HepG2 (cell line): ENCODE results near the gene TOE1. TPM values are rescaled to one million over a fixed set of nuclear protein-coding genes. Genes with fewer than 3 reads are reported as not detected.

ENCODE experiments used
- NCOA5 ChIP-seq: sonication (generic); formaldehyde crosslinking; IDR thresholded peaks from 2 replicates; pipeline ENCODE4 v1.4.0; 2020; ENCODE audit warnings: missing genetic modification reagents
- PPARG ChIP-seq: conservative IDR thresholded peaks from 2 replicates; pipeline ENCODE4 v1.6.1; 2016; ENCODE audit warnings: missing biosample characterization, missing genetic modification reagents
- RBM39 ChIP-seq: fragments of 200-400 bp; formaldehyde crosslinking; IDR thresholded peaks from one replicate; pipeline ENCODE4 v1.6.1; 2018; ENCODE audit warnings: antibody characterized with exemption, mild to moderate bottlenecking, low read depth, low read length; ENCODE audit not compliant: poor library complexity, severe bottlenecking
- SMARCC2 ChIP-seq: fragments of 450-650 bp; IDR thresholded peaks from 2 replicates; pipeline ENCODE4 v1.6.1; 2017; ENCODE audit warnings: antibody characterized with exemption, mild to moderate bottlenecking
- TBX3 ChIP-seq: fragments of 450-650 bp; IDR thresholded peaks from 2 replicates; pipeline ENCODE4 v1.6.1; 2017; ENCODE audit warnings: antibody characterized with exemption, mild to moderate bottlenecking, inconsistent platforms, borderline replicate concordance
- TCF7L2 ChIP-seq: IDR thresholded peaks from 2 replicates; pipeline ENCODE4 v1.6.1; 2011; ENCODE audit warnings: mild to moderate bottlenecking, low read depth, low read length, moderate library complexity
- ZNF496 ChIP-seq: sonication (generic); formaldehyde crosslinking; IDR thresholded peaks from 2 replicates; pipeline ENCODE4 v1.8.1; 2023; ENCODE audit warnings: mild to moderate bottlenecking, moderate library complexity, missing genetic modification reagents; ENCODE audit not compliant: insufficient replicate concordance
- ZNF737 ChIP-seq: sonication (generic); formaldehyde crosslinking; IDR thresholded peaks from 2 replicates; pipeline ENCODE4 v1.5.0; 2020; ENCODE audit warnings: missing genetic modification reagents, mild to moderate bottlenecking, borderline replicate concordance
- polyA plus RNA-seq, 8 experiments: library from polyadenylated mRNA; depleted of rRNA in 3 of 8; stranded (reverse) in 7 of 8; unstranded in 1 of 8; fragments of >200 nt; fragmentation: Illumina TruSeq in 4 of 8; extraction: Trizol in 4 of 8; gene quantifications; 2 replicates each; pipeline versions ENCODE4 v1.2.1 to v1.2.3, GENCODE V29; 2011 to 2016; ENCODE audit warnings: low read depth in 4 of 8, missing spikeins in 1 of 8, mixed read lengths in 1 of 8; ENCODE audit not compliant: insufficient read depth in 1 of 8
- total RNA-seq, 5 experiments: library from RNA; depleted of rRNA; stranded (reverse); fragments of >200 nt; fragmentation: Illumina TruSeq; extraction: Trizol; gene quantifications; 2 replicates each; pipeline ENCODE4 v1.2.3, GENCODE V29; 2016; ENCODE audit warnings: low read depth in 1 of 5
- TF ChIP-seq, protein P1 (sequence below): sonication (generic); formaldehyde crosslinking; IDR thresholded peaks from 2 replicates; pipeline ENCODE4 v1.5.0; 2020; ENCODE audit warnings: mild to moderate bottlenecking, missing genetic modification reagents
- TF ChIP-seq, protein P2 (sequence below): IDR thresholded peaks from 2 replicates; pipeline ENCODE4 v1.6.1; 2018; ENCODE audit warnings: missing genetic modification reagents
- TF ChIP-seq, protein P3 (sequence below): sonication (generic); formaldehyde crosslinking; IDR thresholded peaks from 2 replicates; pipeline ENCODE4 v1.4.0; 2020; ENCODE audit warnings: missing genetic modification reagents, borderline replicate concordance
- TF ChIP-seq, protein P4 (sequence below): sonication (generic); formaldehyde crosslinking; IDR thresholded peaks from 2 replicates; pipeline ENCODE4 v1.4.0; 2020; ENCODE audit warnings: missing genetic modification reagents
- TF ChIP-seq, protein P5 (sequence below): sonication (generic); formaldehyde crosslinking; IDR thresholded peaks from 2 replicates; pipeline ENCODE4 v1.8.0; 2022; ENCODE audit warnings: missing genetic modification reagents, low read depth, mild to moderate bottlenecking, borderline replicate concordance
- TF ChIP-seq, protein P6 (sequence below): sonication (generic); formaldehyde crosslinking; IDR thresholded peaks from 2 replicates; pipeline ENCODE4 v1.4.0; 2020; ENCODE audit warnings: missing genetic modification reagents
- TF ChIP-seq, protein P7 (sequence below): sonication (generic); formaldehyde crosslinking; IDR thresholded peaks from 2 replicates; pipeline ENCODE4 v1.4.0; 2020; ENCODE audit warnings: missing genetic modification reagents

Gene TOE1
- total and polyA plus RNA-seq, 2 of the 13 experiments (the other 11 are each of a cell fraction or from before 2014, with no cell fraction given), result 14.1 to 19.0 TPM

DNA sequence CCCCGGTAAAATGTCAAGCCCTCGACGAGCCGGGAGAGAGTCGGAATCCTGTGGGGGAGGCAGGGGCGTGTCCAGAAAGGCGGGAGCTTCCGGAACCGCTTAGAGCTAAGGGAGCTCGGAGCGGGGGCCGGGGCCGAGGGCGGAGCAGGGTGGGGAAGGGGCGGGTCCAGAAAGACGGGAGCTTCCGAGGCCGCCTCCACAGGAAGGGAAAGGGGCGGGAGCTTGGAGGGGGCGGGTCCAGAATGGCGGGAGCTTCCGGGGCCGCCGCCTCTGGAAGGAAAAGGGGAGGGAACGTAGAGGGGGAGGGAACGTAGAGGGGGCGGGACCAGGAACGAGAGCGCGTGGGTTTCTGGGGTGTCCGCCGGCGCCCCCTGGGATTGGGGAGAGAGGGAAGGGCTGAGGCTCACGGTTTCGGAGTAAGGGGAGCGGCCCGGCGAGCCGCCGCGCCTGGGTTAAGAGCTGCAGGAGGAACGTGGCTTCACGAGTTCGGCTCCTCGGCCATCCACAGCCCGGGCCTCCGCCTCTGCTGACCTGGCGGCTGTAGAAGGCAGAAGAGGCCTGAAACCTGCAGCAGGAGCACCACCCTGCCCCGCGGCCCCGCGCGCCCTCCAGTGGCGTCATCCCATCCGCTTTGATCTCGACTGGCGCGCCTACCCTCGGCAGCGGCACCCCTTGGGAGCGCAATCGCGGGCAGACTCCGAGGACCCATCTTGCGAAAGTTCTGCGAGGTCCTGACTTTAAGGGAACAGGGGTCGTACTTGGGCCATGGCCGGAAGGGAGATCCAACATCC, 36.3 kb upstream of the TOE1 start (continued):
- TF ChIP-seq, protein P1, sequence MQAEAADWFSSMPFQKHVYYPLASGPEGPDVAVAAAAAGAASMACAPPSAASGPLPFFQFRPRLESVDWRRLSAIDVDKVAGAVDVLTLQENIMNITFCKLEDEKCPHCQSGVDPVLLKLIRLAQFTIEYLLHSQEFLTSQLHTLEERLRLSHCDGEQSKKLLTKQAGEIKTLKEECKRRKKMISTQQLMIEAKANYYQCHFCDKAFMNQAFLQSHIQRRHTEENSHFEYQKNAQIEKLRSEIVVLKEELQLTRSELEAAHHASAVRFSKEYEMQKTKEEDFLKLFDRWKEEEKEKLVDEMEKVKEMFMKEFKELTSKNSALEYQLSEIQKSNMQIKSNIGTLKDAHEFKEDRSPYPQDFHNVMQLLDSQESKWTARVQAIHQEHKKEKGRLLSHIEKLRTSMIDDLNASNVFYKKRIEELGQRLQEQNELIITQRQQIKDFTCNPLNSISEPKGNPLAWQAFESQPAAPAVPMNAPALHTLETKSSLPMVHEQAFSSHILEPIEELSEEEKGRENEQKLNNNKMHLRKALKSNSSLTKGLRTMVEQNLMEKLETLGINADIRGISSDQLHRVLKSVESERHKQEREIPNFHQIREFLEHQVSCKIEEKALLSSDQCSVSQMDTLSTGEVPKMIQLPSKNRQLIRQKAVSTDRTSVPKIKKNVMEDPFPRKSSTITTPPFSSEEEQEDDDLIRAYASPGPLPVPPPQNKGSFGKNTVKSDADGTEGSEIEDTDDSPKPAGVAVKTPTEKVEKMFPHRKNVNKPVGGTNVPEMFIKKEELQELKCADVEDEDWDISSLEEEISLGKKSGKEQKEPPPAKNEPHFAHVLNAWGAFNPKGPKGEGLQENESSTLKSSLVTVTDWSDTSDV (CRISPR knock-in tag), result peak; percentile 88
- TF ChIP-seq TCF7L2 (peak; percentile 68; the same call in 1 of the 2 replicates), PPARG (peak; percentile 74), TBX3 (no peak), RBM39 (peak; percentile 85), SMARCC2 (no peak), NCOA5 (no peak), ZNF737 (CRISPR knock-in tag) (no peak), ZNF496 (CRISPR knock-in tag) (no peak)
- TF ChIP-seq, protein P2, sequence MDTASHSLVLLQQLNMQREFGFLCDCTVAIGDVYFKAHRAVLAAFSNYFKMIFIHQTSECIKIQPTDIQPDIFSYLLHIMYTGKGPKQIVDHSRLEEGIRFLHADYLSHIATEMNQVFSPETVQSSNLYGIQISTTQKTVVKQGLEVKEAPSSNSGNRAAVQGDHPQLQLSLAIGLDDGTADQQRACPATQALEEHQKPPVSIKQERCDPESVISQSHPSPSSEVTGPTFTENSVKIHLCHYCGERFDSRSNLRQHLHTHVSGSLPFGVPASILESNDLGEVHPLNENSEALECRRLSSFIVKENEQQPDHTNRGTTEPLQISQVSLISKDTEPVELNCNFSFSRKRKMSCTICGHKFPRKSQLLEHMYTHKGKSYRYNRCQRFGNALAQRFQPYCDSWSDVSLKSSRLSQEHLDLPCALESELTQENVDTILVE (CRISPR knock-in tag), result no peak; the same call in 1 of the 2 replicates
- TF ChIP-seq, protein P3, sequence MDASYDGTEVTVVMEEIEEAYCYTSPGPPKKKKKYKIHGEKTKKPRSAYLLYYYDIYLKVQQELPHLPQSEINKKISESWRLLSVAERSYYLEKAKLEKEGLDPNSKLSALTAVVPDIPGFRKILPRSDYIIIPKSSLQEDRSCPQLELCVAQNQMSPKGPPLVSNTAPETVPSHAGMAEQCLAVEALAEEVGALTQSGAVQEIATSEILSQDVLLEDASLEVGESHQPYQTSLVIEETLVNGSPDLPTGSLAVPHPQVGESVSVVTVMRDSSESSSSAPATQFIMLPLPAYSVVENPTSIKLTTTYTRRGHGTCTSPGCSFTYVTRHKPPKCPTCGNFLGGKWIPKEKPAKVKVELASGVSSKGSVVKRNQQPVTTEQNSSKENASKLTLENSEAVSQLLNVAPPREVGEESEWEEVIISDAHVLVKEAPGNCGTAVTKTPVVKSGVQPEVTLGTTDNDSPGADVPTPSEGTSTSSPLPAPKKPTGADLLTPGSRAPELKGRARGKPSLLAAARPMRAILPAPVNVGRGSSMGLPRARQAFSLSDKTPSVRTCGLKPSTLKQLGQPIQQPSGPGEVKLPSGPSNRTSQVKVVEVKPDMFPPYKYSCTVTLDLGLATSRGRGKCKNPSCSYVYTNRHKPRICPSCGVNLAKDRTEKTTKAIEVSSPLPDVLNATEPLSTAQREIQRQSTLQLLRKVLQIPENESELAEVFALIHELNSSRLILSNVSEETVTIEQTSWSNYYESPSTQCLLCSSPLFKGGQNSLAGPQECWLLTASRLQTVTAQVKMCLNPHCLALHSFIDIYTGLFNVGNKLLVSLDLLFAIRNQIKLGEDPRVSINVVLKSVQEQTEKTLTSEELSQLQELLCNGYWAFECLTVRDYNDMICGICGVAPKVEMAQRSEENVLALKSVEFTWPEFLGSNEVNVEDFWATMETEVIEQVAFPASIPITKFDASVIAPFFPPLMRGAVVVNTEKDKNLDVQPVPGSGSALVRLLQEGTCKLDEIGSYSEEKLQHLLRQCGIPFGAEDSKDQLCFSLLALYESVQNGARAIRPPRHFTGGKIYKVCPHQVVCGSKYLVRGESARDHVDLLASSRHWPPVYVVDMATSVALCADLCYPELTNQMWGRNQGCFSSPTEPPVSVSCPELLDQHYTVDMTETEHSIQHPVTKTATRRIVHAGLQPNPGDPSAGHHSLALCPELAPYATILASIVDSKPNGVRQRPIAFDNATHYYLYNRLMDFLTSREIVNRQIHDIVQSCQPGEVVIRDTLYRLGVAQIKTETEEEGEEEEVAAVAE (CRISPR knock-in tag), result no peak
- TF ChIP-seq, protein P4, sequence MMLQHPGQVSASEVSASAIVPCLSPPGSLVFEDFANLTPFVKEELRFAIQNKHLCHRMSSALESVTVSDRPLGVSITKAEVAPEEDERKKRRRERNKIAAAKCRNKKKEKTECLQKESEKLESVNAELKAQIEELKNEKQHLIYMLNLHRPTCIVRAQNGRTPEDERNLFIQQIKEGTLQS (CRISPR knock-in tag), result peak; percentile 74
- TF ChIP-seq, protein P5, sequence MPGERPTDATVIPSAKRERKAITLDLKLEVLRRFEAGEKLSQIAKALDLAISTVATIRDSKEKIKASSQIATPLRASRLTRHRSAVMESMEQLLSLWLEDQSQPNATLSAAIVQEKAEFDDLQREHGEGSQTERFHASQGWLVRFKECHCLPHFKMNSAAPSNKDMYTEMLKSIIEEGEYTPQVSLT (CRISPR knock-in tag), result no peak; the same call in 1 of the 2 replicates
- TF ChIP-seq, protein P6, sequence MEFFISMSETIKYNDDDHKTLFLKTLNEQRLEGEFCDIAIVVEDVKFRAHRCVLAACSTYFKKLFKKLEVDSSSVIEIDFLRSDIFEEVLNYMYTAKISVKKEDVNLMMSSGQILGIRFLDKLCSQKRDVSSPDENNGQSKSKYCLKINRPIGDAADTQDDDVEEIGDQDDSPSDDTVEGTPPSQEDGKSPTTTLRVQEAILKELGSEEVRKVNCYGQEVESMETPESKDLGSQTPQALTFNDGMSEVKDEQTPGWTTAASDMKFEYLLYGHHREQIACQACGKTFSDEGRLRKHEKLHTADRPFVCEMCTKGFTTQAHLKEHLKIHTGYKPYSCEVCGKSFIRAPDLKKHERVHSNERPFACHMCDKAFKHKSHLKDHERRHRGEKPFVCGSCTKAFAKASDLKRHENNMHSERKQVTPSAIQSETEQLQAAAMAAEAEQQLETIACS (CRISPR knock-in tag), result 0 out of 2 replicates have a peak, but pooled peaks have one; percentile 17
- TF ChIP-seq, protein P7, sequence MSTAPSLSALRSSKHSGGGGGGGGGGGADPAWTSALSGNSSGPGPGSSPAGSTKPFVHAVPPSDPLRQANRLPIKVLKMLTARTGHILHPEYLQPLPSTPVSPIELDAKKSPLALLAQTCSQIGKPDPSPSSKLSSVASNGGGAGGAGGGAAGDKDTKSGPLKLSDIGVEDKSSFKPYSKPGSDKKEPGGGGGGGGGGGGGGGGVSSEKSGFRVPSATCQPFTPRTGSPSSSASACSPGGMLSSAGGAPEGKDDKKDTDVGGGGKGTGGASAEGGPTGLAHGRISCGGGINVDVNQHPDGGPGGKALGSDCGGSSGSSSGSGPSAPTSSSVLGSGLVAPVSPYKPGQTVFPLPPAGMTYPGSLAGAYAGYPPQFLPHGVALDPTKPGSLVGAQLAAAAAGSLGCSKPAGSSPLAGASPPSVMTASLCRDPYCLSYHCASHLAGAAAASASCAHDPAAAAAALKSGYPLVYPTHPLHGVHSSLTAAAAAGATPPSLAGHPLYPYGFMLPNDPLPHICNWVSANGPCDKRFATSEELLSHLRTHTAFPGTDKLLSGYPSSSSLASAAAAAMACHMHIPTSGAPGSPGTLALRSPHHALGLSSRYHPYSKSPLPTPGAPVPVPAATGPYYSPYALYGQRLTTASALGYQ (CRISPR knock-in tag), result no peak
